MM.1S (cell line): Measurements from ENCODE around the gene SNCA.

Source experiments
- EZH2 ChIP-seq: fragments of 300-600 bp; sonication (generic); optimal IDR thresholded peaks from 2 replicates; pipeline ENCODE3; 2017; ENCODE audit warnings: low read depth, mild to moderate bottlenecking, antibody characterized with exemption, low read length, mixed read lengths
- EZH2phosphoT487 ChIP-seq: fragments of 300-600 bp; sonication (generic); IDR thresholded peaks from 2 replicates; pipeline ENCODE4 v1.6.1; 2018; ENCODE audit warnings: antibody characterized with exemption, low read length
- TF ChIP-seq, protein P1 (sequence below): fragments of 300-600 bp; sonication (generic); IDR thresholded peaks from 2 replicates; pipeline ENCODE4 v1.5.1; 2016; ENCODE audit warnings: antibody characterized with exemption, low read length, mixed read lengths

DNA sequence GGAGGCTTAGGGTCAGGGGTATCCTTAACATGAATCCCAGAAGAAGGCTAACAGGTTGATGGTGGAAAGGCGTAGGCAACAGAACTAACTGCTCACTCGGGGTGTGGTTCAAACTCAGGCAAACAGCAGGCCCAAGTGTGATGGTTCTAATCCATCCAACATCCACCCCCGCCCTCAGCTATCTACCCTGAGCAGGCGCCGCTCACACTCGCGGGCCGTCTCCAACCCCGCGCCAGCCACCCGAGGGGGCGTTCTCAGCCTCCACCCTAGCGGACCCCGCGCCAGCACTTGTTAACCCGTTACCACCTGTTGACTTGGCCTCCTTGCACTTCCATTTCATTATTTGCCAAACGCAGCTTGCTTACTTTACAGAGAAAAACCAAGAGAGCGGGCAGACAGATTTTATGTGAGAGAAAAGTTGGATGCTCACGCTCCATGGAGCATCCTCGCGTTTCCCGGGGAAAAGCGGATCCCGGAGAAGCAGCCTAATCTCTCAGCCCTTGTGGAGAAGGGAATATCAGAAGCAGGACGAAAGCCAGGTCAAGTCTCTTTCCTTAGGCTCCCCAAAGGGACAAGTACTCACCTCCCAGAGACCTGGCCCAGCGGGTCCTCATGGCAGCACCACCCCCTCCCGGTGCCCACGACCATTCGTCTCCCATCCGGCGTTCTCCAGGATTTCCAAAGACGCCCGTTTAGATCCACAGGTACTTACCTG lies 773 bp downstream of the SNCA start:
- TF ChIP-seq, protein P1, sequence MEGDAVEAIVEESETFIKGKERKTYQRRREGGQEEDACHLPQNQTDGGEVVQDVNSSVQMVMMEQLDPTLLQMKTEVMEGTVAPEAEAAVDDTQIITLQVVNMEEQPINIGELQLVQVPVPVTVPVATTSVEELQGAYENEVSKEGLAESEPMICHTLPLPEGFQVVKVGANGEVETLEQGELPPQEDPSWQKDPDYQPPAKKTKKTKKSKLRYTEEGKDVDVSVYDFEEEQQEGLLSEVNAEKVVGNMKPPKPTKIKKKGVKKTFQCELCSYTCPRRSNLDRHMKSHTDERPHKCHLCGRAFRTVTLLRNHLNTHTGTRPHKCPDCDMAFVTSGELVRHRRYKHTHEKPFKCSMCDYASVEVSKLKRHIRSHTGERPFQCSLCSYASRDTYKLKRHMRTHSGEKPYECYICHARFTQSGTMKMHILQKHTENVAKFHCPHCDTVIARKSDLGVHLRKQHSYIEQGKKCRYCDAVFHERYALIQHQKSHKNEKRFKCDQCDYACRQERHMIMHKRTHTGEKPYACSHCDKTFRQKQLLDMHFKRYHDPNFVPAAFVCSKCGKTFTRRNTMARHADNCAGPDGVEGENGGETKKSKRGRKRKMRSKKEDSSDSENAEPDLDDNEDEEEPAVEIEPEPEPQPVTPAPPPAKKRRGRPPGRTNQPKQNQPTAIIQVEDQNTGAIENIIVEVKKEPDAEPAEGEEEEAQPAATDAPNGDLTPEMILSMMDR = no peak
- TF ChIP-seq EZH2 (no peak), EZH2phosphoT487 (no peak)
